HepG2 (cell line): ENCODE results near the gene MIB1. TPM values are rescaled to one million over a fixed set of nuclear protein-coding genes. Genes with fewer than 3 reads are reported as not detected.

ENCODE experiments used
- CENPX ChIP-seq: sonication (generic); formaldehyde crosslinking; IDR thresholded peaks from 2 replicates; pipeline ENCODE4 v1.9.0; 2021; ENCODE audit warnings: mild to moderate bottlenecking, missing genetic modification reagents, moderate library complexity
- EHMT2 ChIP-seq: fragments of 200-600 bp; sonication (generic); IDR thresholded peaks from 2 replicates; pipeline ENCODE4 v1.7.0; 2017; ENCODE audit warnings: antibody characterized with exemption, low read depth, low read length, borderline replicate concordance
- FIP1L1 ChIP-seq: fragments of 200-400 bp; formaldehyde crosslinking; IDR thresholded peaks from 2 replicates; pipeline ENCODE4 v1.6.1; 2018; ENCODE audit warnings: low read depth, mild to moderate bottlenecking, low read length, moderate library complexity, borderline replicate concordance; ENCODE audit not compliant: insufficient read depth
- FOSL1 ChIP-seq: sonication (generic); formaldehyde crosslinking; IDR thresholded peaks from 2 replicates; pipeline ENCODE4 v1.9.0; 2021; ENCODE audit warnings: missing genetic modification reagents, borderline replicate concordance
- FOXM1 ChIP-seq: sonication (generic); formaldehyde crosslinking; IDR thresholded peaks from 2 replicates; pipeline ENCODE4 v1.5.0; 2020; ENCODE audit warnings: missing genetic modification reagents
- HOXA9 ChIP-seq: sonication (generic); formaldehyde crosslinking; IDR thresholded peaks from 2 replicates; pipeline ENCODE4 v1.8.1; 2022; ENCODE audit warnings: missing genetic modification reagents, mild to moderate bottlenecking, moderate library complexity, borderline replicate concordance
- SAFB2 ChIP-seq: sonication (generic); formaldehyde crosslinking; IDR thresholded peaks from 2 replicates; pipeline ENCODE4 v1.5.1; 2020; ENCODE audit warnings: missing genetic modification reagents, low read depth, mild to moderate bottlenecking, borderline replicate concordance
- SPEN ChIP-seq: sonication (generic); formaldehyde crosslinking; IDR thresholded peaks from 2 replicates; pipeline ENCODE4 v1.5.1; 2020; ENCODE audit warnings: low read depth, mild to moderate bottlenecking, missing genetic modification reagents
- ZFY ChIP-seq: sonication (generic); formaldehyde crosslinking; IDR thresholded peaks from 2 replicates; pipeline ENCODE4 v1.4.0; 2020; ENCODE audit warnings: missing genetic modification reagents
- ZMYM4 ChIP-seq: sonication (generic); formaldehyde crosslinking; IDR thresholded peaks from 2 replicates; pipeline ENCODE4 v1.8.1; 2023; ENCODE audit warnings: mild to moderate bottlenecking, missing genetic modification reagents
- ZNF143 ChIP-seq: sonication (generic); formaldehyde crosslinking; IDR thresholded peaks from 2 replicates; pipeline ENCODE4 v1.4.0; 2020; ENCODE audit warnings: missing genetic modification reagents
- ZNF251 ChIP-seq: sonication (generic); formaldehyde crosslinking; IDR thresholded peaks from 2 replicates; pipeline ENCODE4 v1.9.0; 2021; ENCODE audit warnings: mild to moderate bottlenecking, missing genetic modification reagents
- ZNF598 ChIP-seq: sonication (generic); formaldehyde crosslinking; IDR thresholded peaks from 2 replicates; pipeline ENCODE4 v1.5.1; 2020; ENCODE audit warnings: mild to moderate bottlenecking, missing genetic modification reagents, borderline replicate concordance
- ZNF660 ChIP-seq: sonication (generic); formaldehyde crosslinking; IDR thresholded peaks from 2 replicates; pipeline ENCODE4 v1.5.1; 2020; ENCODE audit warnings: mild to moderate bottlenecking, low read depth, missing genetic modification reagents, borderline replicate concordance
- ZNF816 ChIP-seq: sonication (generic); formaldehyde crosslinking; IDR thresholded peaks from 2 replicates; pipeline ENCODE4 v1.8.0; 2022; ENCODE audit warnings: missing genetic modification reagents, mild to moderate bottlenecking, borderline replicate concordance
- polyA plus RNA-seq, 8 experiments: library from polyadenylated mRNA; depleted of rRNA in 3 of 8; stranded (reverse) in 7 of 8; unstranded in 1 of 8; fragments of >200 nt; fragmentation: Illumina TruSeq in 4 of 8; extraction: Trizol in 4 of 8; gene quantifications; 2 replicates each; pipeline versions ENCODE4 v1.2.1 to v1.2.3, GENCODE V29; 2011 to 2016; ENCODE audit warnings: low read depth in 4 of 8, missing spikeins in 1 of 8, mixed read lengths in 1 of 8; ENCODE audit not compliant: insufficient read depth in 1 of 8
- total RNA-seq, 5 experiments: library from RNA; depleted of rRNA; stranded (reverse); fragments of >200 nt; fragmentation: Illumina TruSeq; extraction: Trizol; gene quantifications; 2 replicates each; pipeline ENCODE4 v1.2.3, GENCODE V29; 2016; ENCODE audit warnings: low read depth in 1 of 5
- TF ChIP-seq, protein P1 (sequence below): sonication (generic); formaldehyde crosslinking; IDR thresholded peaks from 2 replicates; pipeline ENCODE4 v1.4.0; 2020; ENCODE audit warnings: missing genetic modification reagents, borderline replicate concordance
- TF ChIP-seq, protein P2 (sequence below): sonication (generic); formaldehyde crosslinking; IDR thresholded peaks from 2 replicates; pipeline ENCODE4 v1.4.0; 2020; ENCODE audit warnings: mild to moderate bottlenecking, low read depth, missing genetic modification reagents
- TF ChIP-seq, protein P3 (sequence below): sonication (generic); formaldehyde crosslinking; IDR thresholded peaks from 2 replicates; pipeline ENCODE4 v1.4.0; 2020; ENCODE audit warnings: missing genetic modification reagents, borderline replicate concordance
- TF ChIP-seq, protein P4 (sequence below): IDR thresholded peaks from 2 replicates; pipeline ENCODE4 v1.6.1; 2012; ENCODE audit warnings: inconsistent platforms
- TF ChIP-seq, protein P5 (sequence below): sonication (generic); formaldehyde crosslinking; IDR thresholded peaks from 2 replicates; pipeline ENCODE4 v1.4.0; 2020; ENCODE audit warnings: missing genetic modification reagents, mild to moderate bottlenecking, borderline replicate concordance

MIB1 gene
- total and polyA plus RNA-seq, 2 of the 13 experiments (the other 11 are each of a cell fraction or from before 2014, with no cell fraction given): 12.0 to 47.0 TPM

DNA sequence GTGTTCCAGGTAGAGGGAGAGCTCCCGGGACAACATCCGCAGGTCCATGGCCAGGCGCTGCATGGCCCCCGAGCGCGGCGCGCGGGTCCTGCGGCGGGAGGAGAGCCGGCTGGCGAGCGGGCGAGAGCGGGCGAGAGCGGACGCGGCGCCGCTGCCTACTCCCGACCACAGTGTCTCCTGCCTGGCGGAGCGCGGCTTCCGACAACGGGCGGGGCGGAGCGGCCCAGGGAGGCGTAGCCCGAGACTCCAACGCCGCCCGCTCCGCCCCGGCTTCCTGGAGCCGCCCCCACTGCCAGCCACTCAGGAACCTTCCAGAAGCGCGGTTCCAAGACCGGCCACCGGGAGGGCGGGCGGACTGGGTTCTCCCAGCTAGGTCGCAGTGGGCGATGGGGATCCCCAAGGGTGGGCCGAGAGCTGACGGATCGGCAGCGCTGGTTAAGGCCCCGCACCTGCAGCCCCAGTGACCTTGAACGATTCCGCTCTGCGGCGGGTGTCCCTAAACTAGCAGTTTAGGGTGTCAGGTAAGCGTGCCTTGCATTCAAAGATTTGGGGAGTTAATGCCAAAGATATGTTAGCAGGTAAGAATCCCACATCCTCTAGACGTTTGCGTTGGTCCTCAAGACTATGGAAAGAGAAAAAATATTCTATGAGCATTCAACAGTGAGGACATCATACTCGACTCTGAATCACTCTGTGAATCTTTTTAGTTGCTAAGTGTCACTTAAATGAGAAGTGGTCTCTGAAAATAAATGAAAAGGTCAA lies 35.8 kb upstream of the MIB1 start, which contains the start of gene ABHD3 (continued):
- TF ChIP-seq HOXA9 (no peak), ZNF816 (CRISPR knock-in tag) (no peak), EHMT2 (no peak), SPEN (CRISPR knock-in tag) (peak; percentile 70), ZNF251 (CRISPR knock-in tag) (no peak), SAFB2 (CRISPR knock-in tag) (no peak), ZNF660 (CRISPR knock-in tag) (no peak), ZNF143 (CRISPR knock-in tag) (no peak), ZFY (peak; percentile 59; the same call in 1 of the 2 replicates), FOXM1 (CRISPR knock-in tag) (no peak), FIP1L1 (no peak), FOSL1 (CRISPR knock-in tag) (no peak), ZNF598 (CRISPR knock-in tag) (no peak), CENPX (CRISPR knock-in tag) (no peak), ZMYM4 (CRISPR knock-in tag) (peak; percentile 80)
- TF ChIP-seq, protein P1, sequence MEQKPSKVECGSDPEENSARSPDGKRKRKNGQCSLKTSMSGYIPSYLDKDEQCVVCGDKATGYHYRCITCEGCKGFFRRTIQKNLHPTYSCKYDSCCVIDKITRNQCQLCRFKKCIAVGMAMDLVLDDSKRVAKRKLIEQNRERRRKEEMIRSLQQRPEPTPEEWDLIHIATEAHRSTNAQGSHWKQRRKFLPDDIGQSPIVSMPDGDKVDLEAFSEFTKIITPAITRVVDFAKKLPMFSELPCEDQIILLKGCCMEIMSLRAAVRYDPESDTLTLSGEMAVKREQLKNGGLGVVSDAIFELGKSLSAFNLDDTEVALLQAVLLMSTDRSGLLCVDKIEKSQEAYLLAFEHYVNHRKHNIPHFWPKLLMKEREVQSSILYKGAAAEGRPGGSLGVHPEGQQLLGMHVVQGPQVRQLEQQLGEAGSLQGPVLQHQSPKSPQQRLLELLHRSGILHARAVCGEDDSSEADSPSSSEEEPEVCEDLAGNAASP (CRISPR knock-in tag): no peak; the same call in 1 of the 2 replicates
- TF ChIP-seq, protein P2, sequence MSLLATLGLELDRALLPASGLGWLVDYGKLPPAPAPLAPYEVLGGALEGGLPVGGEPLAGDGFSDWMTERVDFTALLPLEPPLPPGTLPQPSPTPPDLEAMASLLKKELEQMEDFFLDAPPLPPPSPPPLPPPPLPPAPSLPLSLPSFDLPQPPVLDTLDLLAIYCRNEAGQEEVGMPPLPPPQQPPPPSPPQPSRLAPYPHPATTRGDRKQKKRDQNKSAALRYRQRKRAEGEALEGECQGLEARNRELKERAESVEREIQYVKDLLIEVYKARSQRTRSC (CRISPR knock-in tag): no peak
- TF ChIP-seq, protein P3, sequence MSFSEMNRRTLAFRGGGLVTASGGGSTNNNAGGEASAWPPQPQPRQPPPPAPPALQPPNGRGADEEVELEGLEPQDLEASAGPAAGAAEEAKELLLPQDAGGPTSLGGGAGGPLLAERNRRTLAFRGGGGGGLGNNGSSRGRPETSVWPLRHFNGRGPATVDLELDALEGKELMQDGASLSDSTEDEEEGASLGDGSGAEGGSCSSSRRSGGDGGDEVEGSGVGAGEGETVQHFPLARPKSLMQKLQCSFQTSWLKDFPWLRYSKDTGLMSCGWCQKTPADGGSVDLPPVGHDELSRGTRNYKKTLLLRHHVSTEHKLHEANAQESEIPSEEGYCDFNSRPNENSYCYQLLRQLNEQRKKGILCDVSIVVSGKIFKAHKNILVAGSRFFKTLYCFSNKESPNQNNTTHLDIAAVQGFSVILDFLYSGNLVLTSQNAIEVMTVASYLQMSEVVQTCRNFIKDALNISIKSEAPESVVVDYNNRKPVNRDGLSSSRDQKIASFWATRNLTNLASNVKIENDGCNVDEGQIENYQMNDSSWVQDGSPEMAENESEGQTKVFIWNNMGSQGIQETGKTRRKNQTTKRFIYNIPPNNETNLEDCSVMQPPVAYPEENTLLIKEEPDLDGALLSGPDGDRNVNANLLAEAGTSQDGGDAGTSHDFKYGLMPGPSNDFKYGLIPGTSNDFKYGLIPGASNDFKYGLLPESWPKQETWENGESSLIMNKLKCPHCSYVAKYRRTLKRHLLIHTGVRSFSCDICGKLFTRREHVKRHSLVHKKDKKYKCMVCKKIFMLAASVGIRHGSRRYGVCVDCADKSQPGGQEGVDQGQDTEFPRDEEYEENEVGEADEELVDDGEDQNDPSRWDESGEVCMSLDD (CRISPR knock-in tag): no peak
- TF ChIP-seq, protein P4, sequence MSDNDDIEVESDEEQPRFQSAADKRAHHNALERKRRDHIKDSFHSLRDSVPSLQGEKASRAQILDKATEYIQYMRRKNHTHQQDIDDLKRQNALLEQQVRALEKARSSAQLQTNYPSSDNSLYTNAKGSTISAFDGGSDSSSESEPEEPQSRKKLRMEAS: no peak; the same call in none of the 2 replicates
- TF ChIP-seq, protein P5, sequence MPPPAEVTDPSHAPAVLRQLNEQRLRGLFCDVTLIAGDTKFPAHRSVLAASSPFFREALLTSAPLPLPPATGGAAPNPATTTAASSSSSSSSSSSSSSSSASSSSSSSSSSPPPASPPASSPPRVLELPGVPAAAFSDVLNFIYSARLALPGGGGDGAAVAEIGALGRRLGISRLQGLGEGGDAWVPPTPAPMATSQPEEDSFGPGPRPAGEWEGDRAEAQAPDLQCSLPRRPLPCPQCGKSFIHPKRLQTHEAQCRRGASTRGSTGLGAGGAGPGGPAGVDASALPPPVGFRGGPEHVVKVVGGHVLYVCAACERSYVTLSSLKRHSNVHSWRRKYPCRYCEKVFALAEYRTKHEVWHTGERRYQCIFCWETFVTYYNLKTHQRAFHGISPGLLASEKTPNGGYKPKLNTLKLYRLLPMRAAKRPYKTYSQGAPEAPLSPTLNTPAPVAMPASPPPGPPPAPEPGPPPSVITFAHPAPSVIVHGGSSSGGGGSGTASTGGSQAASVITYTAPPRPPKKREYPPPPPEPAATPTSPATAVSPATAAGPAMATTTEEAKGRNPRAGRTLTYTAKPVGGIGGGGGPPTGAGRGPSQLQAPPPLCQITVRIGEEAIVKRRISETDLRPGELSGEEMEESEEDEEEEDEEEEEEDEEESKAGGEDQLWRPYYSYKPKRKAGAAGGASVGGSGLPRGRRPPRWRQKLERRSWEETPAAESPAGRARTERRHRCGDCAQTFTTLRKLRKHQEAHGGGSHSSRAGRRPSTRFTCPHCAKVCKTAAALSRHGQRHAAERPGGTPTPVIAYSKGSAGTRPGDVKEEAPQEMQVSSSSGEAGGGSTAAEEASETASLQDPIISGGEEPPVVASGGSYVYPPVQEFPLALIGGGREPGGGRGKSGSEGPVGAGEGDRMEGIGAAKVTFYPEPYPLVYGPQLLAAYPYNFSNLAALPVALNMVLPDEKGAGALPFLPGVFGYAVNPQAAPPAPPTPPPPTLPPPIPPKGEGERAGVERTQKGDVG: peak; percentile 91
